ENCODE results near the gene KCNA3. TPM values are rescaled to one million over a fixed set of nuclear protein-coding genes. Genes with fewer than 3 reads are reported as not detected.

The KCNA3 gene
- not detected in 2 replicates for total RNA-seq

GRCh38 chr1:110674337-110675059, at the start of gene KCNA3:
TSS of gene KCNA3 (minus strand) at chr1:110674940. CDS start at chr1:110674809, 131 bp downstream.

Other genes starting within 250 kb of the KCNA3 start
- not detected in 2 replicates for gene PROK1, start 223.8 kb downstream of the KCNA3 start, total RNA-seq
- gene KCNA10, start 155.8 kb downstream of the KCNA3 start, total RNA-seq, result not detected in 2 replicates
- gene KCNA2, start 68.6 kb downstream of the KCNA3 start, total RNA-seq, result not detected in 2 replicates
- not detected in 2 replicates for gene CD53, start 198.2 kb upstream of the KCNA3 start, total RNA-seq

Measured in aortic smooth muscle cell (primary cell).